Muscle layer of duodenum (tissue), 2 donors: ENCODE data around the gene THTPA.

ENCODE experiments used
- H3K27ac ChIP-seq: one replicate; pipeline ENCODE4 v1.7.0; 2013; ENCODE audit warnings: mild to moderate bottlenecking, low read length
- H3K27me3 ChIP-seq: one replicate; pipeline ENCODE4 v1.7.0; 2013; ENCODE audit warnings: low read depth, mild to moderate bottlenecking, control low read depth, low read length
- H3K36me3 ChIP-seq, 2 donors: one replicate each; pipeline ENCODE4 v1.7.0; 2013; ENCODE audit warnings: low read length in 2 of 2, control low read depth in 1 of 2, mild to moderate bottlenecking in 1 of 2; ENCODE audit not compliant: insufficient read depth in 2 of 2, control insufficient read depth in 1 of 2
- H3K4me1 ChIP-seq, 2 donors: one replicate each; pipeline ENCODE4 v1.7.0; 2013; ENCODE audit warnings: low read length in 2 of 2, mild to moderate bottlenecking in 2 of 2, control low read depth in 1 of 2, moderate library complexity in 1 of 2; ENCODE audit not compliant: insufficient read depth in 2 of 2, control insufficient read depth in 1 of 2
- H3K4me3 ChIP-seq, 2 donors: one replicate each; pipeline ENCODE4 v1.7.0; 2013; ENCODE audit warnings: low read length in 2 of 2, low read depth in 1 of 2, mild to moderate bottlenecking in 1 of 2
- H3K9me3 ChIP-seq, 2 donors: one replicate each; pipeline ENCODE4 v1.7.0; 2013; ENCODE audit warnings: low read length in 2 of 2, control low read depth in 1 of 2, mild to moderate bottlenecking in 1 of 2; ENCODE audit not compliant: control insufficient read depth in 1 of 2
- donor health status: healthy.

Gene THTPA

GRCh38 chr14:23522643-23523198 is 33.4 kb upstream of the THTPA start:
- Histone ChIP-seq H3K4me3 (no peak overlapping the region), H3K9me3 (no peaks in the 10 kb centered on the region), H3K27me3 (no peaks in the 10 kb centered on the region), H3K27ac (no peak overlapping the region), H3K4me1 (no peaks in the 10 kb centered on the region), H3K36me3 (peaks cover 0 to 13% of the 10 kb centered on the region in 2 donors)

- no peaks in the 10 kb centered on the region for H3K4me1 ChIP-seq
- no peak overlapping the region for H3K4me3 ChIP-seq
- no peaks in the 10 kb centered on the region for H3K27me3 ChIP-seq
- H3K27ac ChIP-seq: no peak overlapping the region
- H3K9me3 ChIP-seq: no peaks in the 10 kb centered on the region
- peaks cover 0 to 13% of the 10 kb centered on the region in 2 donors for H3K36me3 ChIP-seq
Measured at GRCh38 chr14:23523229-23524016, 32.6 kb upstream of the THTPA start.

GRCh38 chr14:23524954-23525353 is 31.1 kb upstream of the THTPA start:
- Histone ChIP-seq H3K27ac (no peak overlapping the region), H3K36me3 (peaks cover 0 to 13% of the 10 kb centered on the region in 2 donors), H3K9me3 (no peaks in the 10 kb centered on the region)

GRCh38 chr14:23525611-23526010 is 30.5 kb upstream of the THTPA start:
- Histone ChIP-seq H3K27me3 (no peaks in the 10 kb centered on the region), H3K4me3 (no peak overlapping the region), H3K9me3 (no peaks in the 10 kb centered on the region), H3K36me3 (peaks cover 0 to 13% of the 10 kb centered on the region in 2 donors), H3K27ac (no peak overlapping the region), H3K4me1 (no peaks in the 10 kb centered on the region)

More at GRCh38 chr14:23524954-23525353, 31.1 kb upstream of the THTPA start:
- no peaks in the 10 kb centered on the region for H3K4me1 ChIP-seq
- no peaks in the 10 kb centered on the region for H3K27me3 ChIP-seq
- no peak overlapping the region for H3K4me3 ChIP-seq

- no peaks in the 10 kb centered on the region for H3K27me3 ChIP-seq
- no peak overlapping the region for H3K4me3 ChIP-seq
- no peaks in the 10 kb centered on the region for H3K4me1 ChIP-seq
- H3K27ac ChIP-seq: no peak overlapping the region
- H3K9me3 ChIP-seq: no peaks in the 10 kb centered on the region
- peaks cover 0 to 13% of the 10 kb centered on the region in 2 donors for H3K36me3 ChIP-seq
Measured at GRCh38 chr14:23528555-23528954, 27.5 kb upstream of the THTPA start.

- peaks cover 0 to 13% of the 10 kb centered on the region in 2 donors for H3K36me3 ChIP-seq
- H3K4me3 ChIP-seq: no peak overlapping the region
- no peak overlapping the region for H3K27ac ChIP-seq
- H3K27me3 ChIP-seq: no peaks in the 10 kb centered on the region
- no peaks in the 10 kb centered on the region for H3K4me1 ChIP-seq
- no peaks in the 10 kb centered on the region for H3K9me3 ChIP-seq
Measured at GRCh38 chr14:23529016-23529415, 27.1 kb upstream of the THTPA start.

GRCh38 chr14:23530375-23531055 is 25.6 kb upstream of the THTPA start:
- Histone ChIP-seq H3K27me3 (no peaks in the 10 kb centered on the region), H3K27ac (no peak overlapping the region), H3K36me3 (peaks cover 0 to 12% of the 10 kb centered on the region in 2 donors), H3K4me1 (no peaks in the 10 kb centered on the region), H3K9me3 (no peaks in the 10 kb centered on the region), H3K4me3 (no peak overlapping the region)

GRCh38 chr14:23531391-23531790 is 24.7 kb upstream of the THTPA start:
- H3K36me3 ChIP-seq: peaks cover 0 to 3% of the 10 kb centered on the region in 2 donors
- H3K27ac ChIP-seq: no peak overlapping the region
- no peaks in the 10 kb centered on the region for H3K9me3 ChIP-seq
- no peak overlapping the region for H3K4me3 ChIP-seq
- H3K27me3 ChIP-seq: no peaks in the 10 kb centered on the region
- no peaks in the 10 kb centered on the region for H3K4me1 ChIP-seq

GRCh38 chr14:23532658-23533057 is 23.4 kb upstream of the THTPA start:
- H3K4me3 ChIP-seq: no peak overlapping the region
- no peaks in the 10 kb centered on the region for H3K9me3 ChIP-seq
- H3K4me1 ChIP-seq: no peaks in the 10 kb centered on the region
- H3K27ac ChIP-seq: no peak overlapping the region
- no peaks in the 10 kb centered on the region for H3K27me3 ChIP-seq
- H3K36me3 ChIP-seq: no peaks in the 10 kb centered on the region

GRCh38 chr14:23533652-23534435 is 22.2 kb upstream of the THTPA start:
- Histone ChIP-seq H3K4me1 (no peaks in the 10 kb centered on the region), H3K9me3 (no peaks in the 10 kb centered on the region), H3K4me3 (no peak overlapping the region), H3K27me3 (no peaks in the 10 kb centered on the region), H3K36me3 (no peaks in the 10 kb centered on the region), H3K27ac (no peak overlapping the region)

GRCh38 chr14:23535943-23536342 is 20.1 kb upstream of the THTPA start:
- Histone ChIP-seq H3K4me3 (no peak overlapping the region), H3K27ac (no peak overlapping the region), H3K4me1 (peaks cover 0 to 5% of the 10 kb centered on the region in 2 donors), H3K9me3 (no peaks in the 10 kb centered on the region), H3K27me3 (no peaks in the 10 kb centered on the region), H3K36me3 (no peaks in the 10 kb centered on the region)
